Renal cortical epithelial cell (primary cell): ENCODE measurements around the gene ZNF554. TPM values are rescaled to one million over a fixed set of nuclear protein-coding genes. Genes with fewer than 3 reads are reported as not detected.

Experiments
- DNase-seq: peaks from one replicate; pipeline ENCODE4 v3.0.0-alpha.2; 2011; ENCODE audit warnings: low read depth
- total RNA-seq: library from RNA; depleted of rRNA; stranded (reverse); fragments of >200 nt; gene quantifications from 2 replicates; pipeline ENCODE4 v1.2.3, GENCODE V29; 2014

Gene ZNF554
- total RNA-seq, 1 donor from 2014 or later, result 7.7 TPM

DNA sequence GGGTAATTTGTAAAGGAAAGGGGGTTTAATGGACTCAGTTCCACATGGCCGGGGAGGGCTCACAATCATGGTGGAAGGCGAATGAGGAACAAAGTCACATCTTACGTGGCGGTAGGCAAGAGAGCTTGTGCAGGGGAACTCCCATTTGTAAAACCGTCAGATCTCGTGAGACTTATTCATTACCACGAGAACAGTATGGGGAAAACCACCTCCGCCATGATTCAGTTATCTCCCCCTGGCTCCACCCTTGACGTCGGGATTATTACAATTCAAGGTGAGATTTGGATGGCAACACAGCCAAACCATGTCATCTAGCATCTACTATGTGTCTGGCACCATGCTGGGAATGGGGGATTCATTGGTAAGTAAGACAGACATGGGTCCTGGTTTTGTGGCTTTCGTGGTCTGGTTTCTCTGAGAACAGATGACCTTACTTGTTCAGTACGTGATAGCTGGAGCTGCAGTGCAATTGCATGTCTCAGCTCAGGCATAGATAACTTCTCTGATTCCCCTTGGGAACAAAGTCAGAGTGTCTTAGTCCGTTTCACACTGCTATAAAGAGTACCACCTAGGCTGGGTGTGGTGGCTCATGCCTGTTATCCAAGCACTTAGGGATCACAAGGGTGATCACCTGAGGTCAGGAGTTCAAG lies 8.3 kb downstream of the ZNF554 start:
- DNase-seq, result no peak

DNA sequence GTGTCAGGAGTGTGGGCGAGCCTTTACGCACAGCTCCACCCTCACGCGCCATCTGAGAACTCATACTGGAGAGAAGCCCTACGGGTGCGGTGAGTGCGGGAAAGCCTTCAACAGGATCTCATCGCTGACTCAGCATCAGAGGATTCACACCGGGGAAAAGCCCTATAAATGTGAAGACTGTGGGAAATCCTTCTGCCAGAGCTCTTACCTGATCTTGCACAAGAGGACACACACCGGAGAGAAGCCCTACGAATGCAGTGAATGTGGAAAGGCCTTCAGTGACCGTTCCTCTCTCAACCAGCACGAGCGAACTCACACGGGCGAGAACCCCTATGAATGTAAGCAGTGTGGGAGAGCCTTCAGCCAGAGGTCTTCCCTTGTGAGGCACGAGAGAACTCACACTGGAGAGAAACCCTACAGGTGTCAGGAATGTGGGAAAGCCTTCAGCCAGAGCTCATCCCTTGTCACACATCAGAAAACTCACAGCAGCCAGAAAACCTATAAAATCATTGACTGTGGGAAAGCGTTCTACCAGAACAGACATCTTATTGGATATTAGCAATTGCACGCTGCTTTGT lies 14.7 kb downstream of the ZNF554 start:
- no peak for DNase-seq

DNA sequence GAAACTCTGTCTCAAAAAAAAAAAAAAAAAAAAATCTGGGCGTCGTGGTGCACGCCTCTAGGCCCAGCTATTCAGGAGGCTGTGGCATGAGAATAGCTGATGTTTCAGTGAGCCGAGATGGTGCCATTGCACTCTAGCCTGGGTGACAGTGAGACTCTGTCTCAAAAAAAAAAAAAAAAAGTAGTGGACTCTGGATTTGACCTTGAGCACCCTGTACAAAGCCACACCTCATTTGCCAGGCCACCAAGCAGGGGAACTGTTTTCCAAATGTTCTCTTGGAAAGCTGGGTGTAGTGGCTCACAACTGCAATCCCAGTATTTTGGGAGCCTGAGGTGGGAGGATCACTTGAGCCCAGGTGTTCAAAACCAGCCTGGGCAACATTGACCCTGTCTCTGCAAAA lies 17.8 kb downstream of the ZNF554 start:
- DNase-seq, result no peak

DNA sequence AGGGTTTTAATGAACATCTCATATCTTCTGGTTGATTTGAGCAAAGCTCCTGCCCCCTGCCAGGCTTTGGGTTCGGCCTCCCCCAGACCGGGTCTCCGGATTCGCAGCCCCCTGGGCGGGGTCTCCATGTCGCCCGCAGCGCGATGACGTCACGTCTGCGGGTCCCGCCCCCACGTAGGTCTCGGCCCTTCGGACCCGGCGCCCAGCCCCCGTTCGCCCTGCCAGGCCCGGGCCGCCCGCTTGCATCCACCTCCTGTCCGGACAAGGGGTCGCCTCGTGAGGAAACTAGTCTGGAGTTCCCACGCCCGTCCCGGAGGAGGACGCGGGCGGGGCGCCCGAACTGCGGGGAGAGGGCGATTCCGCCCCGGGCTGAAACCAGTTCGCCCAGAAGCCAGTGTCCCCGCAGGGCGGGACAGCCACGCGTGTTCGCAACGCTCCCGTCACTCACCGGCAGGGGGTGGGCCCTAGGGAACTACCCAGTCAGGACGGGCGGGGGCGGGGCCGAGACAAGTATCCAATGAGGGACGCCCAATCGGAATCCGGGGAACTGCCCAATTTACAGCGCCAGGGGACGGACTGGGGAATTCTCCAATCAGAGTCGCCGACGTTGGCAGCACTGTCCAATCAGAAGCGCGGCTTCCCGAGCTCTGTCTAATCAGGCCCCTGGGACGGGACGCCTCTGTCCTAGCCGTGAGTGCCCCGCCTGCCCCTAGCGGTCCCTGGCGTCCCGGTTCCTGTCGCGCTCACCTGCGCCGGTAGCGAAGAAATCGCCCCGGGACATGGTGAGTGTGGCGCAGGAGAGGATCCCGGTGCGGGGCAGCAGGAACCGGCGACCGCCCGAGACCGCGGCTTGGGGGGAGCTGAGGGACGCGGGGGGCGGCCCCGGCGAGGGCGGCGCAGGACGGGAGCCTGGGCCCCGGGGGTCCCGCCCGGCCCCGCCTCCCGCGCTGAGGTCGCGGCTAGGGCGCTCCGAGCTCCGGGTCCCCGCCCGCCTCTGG lies 21.4 kb downstream of the ZNF554 start, which contains the start of gene ZNF555:
Gene ZNF555, plus strand, starts transcription at position 682 of the 998 bp plus-strand sequence. Its CDS starts 98 bp downstream, at position 780.
- DNase-seq, result peak; percentile 96

DNA sequence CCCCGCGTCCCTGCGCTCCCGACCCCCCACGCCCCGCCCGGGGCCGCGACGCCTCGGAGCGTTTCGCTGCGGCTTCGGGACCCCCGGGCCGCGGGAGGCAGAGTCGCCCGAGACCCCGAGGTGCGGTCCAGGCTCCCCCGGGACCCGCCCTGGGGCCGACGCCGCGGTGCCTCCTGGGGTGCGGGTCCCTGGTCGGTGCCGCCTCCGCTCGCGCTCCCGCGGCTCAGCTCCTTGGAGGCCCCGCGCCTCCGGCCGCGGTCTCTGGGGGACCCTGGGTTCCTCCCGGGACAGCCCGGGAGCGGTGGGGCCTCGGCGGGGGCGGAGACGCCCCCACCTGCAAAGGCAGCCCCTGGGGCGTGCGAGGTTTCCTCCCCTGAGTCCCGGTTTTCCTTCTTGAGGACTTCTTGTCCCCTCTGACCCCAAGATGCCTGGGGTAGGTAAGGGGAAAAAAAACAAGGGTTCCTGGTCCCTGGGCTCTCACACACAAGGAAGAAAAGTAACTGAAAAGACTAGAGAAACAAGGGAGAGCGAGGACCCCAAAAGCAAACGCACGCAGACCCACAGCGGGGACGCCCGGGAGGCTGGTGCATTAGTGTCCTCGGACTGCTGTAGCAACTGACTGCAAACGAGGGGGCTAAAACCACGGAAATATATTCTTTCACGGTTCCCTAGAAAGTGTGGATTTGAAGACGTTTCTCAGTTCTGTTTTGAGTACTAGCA lies 22.3 kb downstream of the ZNF554 start:
- no peak for DNase-seq

DNA sequence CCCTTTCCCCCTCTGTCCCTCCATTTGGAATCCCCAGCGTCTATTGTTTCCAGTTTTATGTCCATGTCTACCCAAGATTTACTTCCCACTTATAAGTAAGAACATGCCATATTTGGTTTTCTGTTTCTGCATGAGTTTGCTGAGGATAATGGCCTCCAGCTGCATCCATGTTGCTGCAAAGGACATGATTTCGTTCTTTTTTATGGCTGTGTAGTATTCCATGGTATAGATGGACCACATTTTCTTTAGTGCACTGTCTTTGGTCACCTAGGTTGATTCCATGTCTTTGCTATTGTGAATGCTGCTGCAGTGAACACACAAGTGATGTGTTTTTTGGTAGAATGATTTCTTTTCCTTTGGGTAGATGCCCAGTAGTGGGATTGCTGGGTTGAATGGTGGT lies 25.4 kb downstream of the ZNF554 start:
- no peak for DNase-seq

DNA sequence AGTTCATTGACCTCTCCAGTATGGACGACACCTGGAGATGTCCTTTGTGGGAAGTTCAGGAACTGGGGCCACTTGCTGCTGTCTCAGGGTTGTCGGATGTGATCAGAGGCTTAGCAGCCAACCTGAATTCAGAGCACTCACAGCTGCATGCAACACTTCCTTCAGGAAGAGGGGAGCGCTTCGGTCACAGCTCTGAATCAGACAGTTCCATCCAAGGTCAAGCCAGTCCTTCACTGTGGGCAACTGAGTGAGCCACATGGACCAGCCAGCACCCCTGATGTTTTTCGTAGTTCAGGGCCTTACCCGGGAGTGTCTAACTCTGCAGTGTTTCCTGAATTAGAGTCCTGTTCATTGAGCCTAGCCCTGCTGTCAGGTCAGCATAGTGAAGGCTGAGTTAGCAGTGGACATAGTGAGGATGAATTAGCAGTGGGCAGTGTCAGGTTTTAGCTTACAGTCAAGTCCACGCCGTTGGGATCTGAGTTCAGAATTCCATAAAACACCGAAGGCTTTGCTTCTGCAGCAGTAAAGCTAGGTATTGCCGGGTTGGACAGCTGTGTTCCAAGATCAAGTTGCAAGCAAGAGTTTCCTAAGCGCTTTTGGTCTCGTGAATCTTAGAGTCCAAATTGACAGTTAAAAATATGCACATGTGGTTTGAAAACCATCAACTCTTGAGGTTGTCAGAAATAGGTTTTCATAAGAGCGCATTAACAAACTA lies 26.7 kb downstream of the ZNF554 start:
- no peak for DNase-seq

DNA sequence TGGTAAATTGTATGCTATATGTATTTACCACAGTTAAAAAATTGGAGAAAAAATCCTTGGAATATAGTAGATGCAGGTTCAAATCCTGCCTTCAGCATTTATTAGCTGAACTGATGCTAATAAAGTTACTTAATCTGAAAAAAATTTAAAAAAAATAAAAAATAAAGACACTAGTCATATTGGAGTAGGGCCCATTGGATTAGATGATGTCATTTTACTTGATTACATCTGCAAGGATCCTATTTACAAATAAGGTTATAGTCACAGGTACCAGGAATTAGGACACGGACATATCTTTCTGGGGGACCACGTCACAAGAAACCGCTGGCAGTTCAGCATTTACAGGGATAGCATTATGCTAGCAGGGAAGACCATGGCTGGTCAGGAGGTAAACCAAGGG lies 27.8 kb downstream of the ZNF554 start:
- DNase-seq, result no peak

DNA sequence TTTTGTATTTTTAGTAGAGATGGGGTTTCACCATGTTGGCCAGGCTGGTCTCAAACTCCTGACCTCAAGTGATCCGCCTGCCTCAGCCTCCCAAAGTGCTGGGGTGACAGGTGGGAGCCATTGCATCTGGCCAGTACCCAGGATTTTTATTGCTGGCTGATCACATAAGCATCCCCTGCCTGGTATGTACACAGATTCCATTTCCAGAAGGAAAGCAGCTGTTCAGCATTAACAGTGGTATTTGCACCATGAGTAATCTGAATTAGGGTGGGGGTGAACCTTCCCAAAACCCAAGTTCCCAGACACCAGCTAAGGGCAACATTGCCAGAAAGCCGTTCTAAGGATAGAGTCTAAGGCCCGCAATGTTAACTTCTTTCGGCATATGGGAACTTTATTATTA lies 28.9 kb downstream of the ZNF554 start:
- no peak for DNase-seq

DNA sequence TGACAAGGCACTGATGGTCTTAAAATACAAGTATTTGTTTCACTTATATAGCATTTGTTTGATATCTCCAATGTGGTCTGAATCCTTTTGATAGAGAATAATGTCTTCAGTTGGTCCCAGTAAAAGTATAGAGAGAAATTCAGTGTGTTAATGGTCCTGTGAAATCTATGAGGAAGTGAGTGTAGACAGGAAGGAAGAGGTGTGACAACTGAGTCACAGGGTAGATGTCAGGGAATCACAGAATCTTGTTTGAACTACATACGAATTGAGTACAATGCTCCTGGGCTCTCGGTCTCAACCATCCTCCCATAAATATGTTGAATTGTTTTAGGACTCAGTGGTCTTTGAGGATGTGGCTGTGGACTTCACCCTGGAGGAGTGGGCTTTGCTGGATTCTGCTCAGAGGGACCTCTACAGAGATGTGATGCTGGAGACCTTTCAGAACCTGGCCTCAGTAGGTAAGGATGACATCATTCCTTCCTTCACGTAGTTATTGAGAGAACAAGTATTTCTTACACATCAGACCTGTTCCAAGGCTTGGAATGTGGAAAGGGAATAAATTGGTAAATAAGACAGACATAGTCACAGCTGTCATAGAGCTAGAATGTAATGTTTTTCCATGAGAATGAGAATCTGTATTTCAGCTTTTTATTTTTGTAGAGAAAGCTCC lies 30.7 kb downstream of the ZNF554 start:
- no peak for DNase-seq

DNA sequence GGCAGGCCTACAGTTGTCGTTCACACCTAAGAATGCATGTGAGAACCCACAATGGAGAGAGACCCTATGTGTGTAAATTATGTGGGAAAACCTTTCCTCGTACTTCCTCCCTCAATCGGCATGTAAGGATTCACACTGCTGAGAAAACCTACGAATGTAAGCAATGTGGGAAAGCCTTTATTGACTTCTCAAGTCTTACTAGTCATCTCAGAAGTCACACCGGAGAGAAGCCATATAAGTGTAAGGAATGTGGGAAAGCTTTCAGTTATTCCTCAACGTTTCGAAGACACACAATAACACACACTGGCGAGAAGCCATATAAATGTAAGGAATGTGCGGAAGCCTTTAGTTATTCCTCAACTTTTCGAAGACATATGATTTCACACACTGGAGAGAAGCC lies 32.9 kb downstream of the ZNF554 start:
- DNase-seq, result no peak

DNA sequence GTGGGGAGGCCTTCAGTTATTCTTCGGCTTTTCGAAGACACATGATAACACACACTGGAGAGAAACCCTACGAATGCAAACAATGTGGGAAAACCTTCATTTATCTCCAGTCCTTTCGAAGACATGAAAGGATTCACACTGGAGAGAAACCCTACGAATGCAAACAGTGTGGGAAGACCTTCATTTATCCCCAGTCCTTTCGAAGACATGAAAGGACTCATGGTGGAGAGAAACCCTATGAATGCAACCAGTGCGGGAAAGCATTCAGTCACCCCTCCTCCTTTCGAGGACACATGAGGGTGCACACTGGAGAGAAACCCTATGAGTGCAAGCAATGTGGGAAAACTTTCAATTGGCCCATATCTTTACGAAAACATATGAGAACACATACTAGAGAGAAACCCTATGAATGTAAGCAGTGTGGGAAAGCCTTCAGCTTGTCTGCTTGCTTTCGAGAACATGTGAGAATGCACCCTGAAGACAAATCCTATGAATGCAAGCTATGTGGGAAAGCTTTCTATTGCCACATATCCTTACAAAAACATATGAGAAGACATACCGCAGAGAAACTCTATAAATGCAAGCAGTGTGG lies 33.4 kb downstream of the ZNF554 start:
- no peak for DNase-seq

DNA sequence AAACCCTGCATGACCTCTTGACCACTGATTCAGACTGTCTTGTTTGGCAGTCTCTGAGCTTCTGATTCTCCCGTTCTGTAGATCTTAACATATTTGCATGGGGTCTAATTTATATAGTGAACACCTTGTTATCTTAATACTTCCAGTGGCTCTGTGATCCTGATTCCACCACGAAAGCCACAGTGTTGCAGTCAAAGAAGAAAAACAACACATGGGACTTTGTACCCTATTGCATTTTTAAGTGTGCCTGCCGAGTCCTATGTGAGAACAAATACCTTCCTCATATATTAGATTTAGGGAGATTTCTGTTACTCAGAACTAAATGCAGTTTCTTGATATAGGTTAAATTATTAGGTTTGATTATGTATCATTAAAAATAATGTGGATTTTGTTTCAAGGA lies 35.2 kb downstream of the ZNF554 start:
- no peak for DNase-seq

DNA sequence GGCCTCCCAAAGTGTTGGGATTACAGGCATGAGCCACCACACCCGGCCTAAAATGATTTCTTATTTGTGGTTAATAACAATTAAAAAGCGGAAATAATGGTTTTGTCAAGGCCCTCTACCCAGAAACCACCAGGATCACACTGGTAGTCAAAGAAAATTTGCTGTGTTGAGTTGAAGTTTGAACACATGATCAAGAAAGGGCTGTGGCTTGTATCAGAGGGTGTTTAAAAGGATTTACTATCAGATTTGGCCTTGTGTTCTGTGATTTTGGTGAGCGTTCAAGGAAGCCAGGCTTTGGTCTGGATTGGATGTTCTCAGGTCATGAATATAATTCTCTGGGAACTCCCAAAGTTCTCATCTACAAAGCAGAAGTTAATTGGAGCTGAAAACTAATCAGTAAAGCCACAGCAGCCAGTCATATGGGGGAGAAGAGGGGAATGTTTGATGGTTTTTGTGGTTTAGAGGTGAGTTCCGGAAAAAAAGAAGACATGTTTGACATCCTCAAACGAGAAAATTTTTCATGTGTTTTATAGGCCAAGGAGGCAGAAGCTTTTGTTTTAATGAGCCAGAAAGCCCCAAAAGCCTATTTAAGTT lies 36.9 kb downstream of the ZNF554 start:
- no peak for DNase-seq

DNA sequence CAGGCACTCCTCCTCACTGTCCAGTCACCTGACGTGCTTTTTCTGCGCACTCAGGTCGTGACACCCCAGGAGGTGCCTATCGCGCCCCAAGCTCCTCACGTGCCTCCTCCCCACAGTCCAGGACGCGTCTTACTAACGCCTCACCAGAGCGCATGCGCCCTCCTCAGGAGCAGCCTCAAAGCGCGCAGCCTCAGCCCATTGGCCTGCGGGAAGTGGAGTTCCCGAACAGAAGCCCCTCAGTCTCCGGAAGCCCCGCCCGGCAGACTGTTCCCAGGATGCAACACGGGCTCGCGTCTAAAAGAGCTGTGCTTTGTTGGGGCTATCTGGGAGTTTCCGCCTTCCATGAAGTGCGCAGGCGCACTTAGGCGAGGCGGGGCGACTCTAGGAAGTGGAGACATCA lies 39.2 kb downstream of the ZNF554 start:
- no peak for DNase-seq

DNA sequence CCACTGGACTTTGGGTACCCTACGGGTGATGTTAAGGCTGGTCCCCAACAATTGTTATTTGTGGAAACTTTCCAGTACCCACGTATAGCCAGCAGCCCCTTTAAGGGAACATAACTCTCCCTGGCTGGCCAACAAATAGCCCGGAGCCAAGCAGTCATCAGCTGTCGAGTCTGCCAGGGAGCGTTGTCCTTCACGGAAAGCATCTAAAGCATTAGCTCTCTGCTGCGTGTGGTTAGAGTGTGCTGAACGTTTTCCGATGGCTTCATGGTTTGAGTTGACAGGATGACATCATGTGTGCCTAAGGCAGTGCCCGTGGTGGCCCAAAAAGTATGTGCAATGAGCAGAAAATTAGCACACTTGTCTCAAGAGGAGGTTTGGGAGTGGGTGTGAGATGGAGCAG lies 44.1 kb downstream of the ZNF554 start:
- DNase-seq, result no peak

DNA sequence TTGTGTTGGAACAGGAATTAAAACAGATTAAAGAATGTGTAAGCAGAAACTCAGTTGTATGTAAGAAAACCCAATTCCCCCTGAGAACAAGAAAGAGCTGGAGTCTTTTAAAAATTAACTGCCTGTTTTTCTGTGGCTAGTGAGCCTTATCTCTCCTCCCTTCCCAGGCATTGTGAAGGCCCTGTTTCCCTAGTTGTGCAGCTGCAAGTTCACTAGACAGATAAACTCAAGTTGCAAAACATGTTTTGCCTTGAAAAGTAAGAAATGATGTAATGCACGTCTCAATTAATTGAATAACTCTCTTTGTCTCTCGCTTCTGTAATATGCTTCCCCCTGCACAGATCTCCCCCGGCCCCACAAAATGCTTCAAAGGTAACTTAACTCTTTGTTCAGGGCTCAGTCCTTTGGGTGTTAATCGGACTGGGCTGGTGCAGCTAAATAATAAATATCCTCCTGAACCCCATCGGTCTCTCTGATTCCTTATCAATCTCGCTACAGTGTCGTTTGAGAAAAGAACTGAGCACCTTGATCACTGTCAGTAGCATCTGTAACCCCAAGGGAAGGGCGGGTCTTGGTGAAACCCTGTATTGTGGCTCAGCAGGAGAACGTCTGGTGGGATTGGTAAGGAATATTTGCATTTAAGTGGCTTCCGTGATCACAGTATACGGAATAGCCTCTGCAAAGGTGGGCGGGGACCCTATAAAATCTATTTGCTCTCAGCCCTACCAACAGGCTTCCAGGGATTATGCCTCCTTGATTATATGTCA lies 45.8 kb downstream of the ZNF554 start:
- no peak for DNase-seq

DNA sequence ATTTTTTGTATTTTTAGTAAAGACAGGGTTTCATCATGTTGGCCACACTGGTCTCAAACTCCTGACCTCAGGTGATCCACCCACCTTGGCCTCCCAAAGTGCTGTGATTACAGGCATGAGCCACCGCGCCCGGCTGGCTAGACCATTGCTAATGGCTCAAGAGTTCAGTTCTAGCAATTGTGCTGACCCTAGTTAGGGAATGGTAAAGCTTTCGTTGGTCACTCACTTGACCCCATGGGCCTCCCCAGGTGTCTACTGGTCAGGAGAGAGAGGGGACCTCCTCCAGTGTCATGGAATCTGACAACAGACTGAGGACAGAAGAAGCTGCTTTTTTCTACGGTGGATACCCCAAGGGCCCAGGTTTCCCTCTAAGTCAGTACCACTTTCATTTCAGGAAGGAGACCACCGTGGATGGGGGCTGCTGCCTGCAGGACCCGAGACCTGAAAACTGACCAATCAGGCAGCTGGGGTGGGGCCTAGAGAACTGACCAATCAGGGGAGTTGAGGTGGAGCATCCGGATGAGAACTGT lies 46.9 kb downstream of the ZNF554 start:
- DNase-seq, result no peak
